ENCODE measurements around the gene FKBP1B.

DNA sequence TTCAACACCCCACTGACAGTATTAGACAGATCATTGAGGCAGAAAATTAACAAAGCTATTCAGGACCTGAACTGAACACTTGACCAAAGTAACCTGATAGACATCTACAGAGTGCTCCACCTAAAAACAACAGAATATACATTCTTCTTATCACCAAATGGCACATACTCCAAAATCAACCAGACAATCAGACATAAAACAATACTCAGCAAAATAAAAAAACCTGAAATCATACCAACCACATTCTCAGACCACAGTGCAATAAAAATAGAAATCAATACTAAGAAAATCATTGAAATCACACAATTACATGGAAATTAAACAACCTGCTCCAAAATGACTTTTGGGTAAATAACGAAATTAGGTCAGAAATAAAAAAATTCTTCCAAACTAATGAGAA, 57.8 kb downstream of the FKBP1B start:
- TF ChIP-seq POLR2AphosphoS5 (IDR thresholded peaks at IDR 0.05; ENCODE audit: borderline replicate concordance, low read depth, low read length): no peak
- no peak for TF ChIP-seq FOXP2 (optimal IDR thresholded peaks at IDR 0.05; ENCODE audit: control extremely low read depth, extremely low read length, insufficient read depth)
- no peak for TF ChIP-seq EZH2 (IDR thresholded peaks at IDR 0.05)
